GM18499 (cell line): ENCODE data around the gene WNT7B.

Source experiments
- ATAC-seq: cut with Tn5 transposase; IDR thresholded peaks from one replicate; pipeline ENCODE4 v1.9.1; 2021; ENCODE audit warnings: moderate number of reproducible peaks; ENCODE audit not compliant: insufficient read depth, unreplicated experiment

WNT7B gene

DNA sequence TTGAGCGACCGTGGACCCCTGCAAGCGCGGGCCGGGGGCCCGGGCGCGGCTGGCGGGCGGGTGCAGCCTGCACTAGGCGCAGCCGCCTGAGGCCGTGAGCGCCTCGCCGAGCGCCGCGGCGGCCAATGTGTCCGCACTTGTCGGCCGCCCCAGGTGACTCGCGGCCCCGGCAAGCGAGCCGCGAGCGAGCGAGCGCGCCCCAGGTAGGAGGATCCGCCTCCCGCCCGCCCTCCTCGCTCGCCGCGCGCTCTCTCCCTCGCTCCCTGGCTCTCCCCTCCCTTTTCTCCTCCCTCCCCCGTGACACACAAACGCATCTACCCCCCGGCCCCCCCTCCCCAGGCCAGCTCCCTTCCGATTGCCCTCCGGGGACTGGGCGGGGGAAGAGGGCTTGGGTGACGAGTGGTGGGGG is at the start of gene WNT7B:
Gene WNT7B (minus strand): TSS at position 160 of the 409 bp plus-strand sequence. CDS start 408 bp downstream, outside the sequence.
- no peak for ATAC-seq

DNA sequence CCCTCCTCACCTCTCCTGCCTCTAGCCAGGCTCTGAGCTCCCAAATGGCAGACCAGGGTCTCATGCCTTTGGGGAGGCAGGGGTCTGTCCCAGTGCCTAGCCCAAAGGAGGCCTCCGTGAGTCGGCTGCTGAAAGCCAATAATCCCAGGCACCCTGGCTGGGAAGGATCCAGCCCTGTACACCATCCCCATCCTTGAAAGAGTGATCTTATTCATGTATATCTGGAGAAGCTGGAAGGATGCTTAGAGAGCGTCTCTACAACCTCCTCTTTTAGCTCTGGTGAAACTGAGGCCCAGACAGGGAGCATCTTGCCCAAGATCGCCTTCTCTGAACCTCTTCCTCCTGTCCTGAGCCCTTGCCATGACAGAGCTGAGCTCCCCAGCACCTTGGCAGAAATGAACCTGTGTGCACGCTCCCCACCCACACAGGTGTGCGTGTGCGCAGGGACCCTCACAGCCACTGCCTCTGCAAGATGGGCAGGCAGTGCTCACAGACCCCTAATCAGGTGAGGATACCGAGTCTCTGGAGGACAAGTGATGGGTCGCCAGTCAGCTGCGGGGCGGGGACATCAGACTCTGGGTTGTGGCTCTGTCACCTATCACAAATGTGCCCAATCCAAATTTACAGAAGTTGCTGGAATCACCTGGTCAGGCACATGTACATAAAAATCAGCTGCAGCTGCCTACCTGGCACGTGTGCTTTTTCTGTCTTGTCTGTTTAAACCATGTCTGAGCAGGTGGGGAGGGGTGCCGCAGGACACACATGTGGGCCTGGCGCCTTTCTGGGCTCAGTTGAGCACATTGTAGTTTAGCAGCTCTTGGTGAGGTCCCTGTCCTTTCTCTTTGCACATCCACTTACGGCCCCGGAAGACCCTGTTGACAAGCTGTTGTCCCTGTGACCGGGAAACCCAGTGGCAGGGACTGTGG is 49.3 kb upstream of the WNT7B start:
- ATAC-seq, result no peak

DNA sequence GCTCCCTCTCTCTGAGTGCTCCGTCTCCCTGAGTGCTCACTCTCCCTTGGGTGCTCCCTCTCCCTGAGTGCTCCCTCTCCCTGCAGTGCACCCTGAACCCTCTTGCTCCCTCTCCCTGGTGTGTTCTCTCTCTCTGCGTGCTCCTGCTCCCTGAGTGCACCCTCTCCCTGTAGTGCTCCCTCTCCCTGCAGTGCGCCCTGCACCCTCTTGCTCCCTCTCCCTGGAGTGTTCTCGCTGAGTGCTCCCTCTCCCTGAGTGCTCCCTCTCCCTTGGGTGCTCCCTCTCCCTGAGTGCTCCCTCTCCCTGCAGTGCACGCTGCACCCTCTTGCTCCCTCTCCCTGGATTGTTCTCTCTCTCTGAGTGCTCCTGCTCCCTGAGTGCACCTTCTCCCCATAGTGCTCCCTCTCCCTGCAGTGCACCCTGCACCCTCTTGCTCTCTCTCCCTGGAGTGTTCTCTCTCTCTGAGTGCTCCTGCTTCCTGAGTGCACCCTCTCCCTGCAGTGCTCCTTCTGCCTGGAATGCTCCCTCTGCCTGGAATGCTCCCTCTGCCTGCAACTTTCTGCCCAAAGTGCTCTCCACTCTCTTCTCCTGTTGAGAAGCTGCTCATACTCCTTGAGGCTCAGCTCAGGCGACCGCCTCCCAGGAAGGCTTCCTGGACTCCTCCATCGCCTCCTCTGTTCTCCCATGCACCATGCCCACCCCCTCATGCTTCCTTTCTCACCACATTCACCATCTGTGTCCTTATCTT is 48.4 kb upstream of the WNT7B start:
- ATAC-seq, result no peak

DNA sequence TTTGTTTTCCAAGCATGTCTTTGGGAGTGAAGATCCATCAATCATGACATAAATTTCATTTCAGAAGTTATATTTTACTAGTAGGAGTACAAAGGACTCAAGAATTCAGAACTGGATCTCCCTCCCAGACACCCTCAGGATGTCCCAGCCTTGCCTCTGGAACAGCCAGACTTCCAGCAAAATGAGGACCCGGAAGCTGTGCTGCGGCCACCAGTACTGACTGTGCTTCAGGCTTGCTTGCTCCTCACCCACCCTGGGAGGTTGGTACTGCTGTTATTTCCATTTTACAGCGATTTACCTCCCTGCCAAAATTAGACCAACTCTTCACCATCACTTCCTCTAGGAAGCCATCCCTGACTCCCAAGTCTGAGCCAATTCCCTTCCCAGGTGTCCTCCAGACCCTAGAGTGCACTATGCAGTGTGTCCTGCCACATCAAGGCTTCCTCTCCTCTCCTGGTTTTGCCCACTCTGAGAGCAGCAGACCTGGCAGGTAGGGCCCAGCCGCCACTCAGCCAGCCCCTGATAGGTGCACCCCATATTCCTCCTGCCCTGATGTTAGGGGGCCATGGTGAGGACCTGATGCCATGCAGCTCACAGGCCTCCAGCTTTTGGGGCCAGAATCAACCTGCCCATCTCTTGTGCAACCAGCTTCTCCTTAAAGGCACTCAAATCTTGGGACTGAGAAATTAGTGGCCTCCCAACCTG is 47.3 kb upstream of the WNT7B start:
- ATAC-seq, result no peak

DNA sequence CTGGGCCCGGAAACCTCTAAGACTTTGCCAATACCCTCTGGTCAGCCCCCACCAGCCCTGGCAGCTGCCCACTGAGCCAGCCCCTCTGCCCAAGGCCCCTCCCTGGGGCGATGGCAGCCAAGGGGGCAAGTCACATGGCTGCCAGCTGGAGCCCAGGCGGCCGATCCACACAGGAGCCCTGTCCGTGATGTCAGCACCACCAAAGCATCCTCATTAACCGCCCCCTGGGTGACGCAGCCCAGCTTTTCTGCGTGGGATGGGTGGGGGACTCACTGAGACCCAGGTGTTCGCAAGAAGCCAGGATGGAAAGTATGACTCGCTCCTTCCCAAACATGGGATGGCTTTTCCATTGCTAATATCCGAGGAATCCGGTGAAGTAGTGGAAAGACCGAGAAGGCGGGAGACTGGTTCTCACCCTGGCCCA is 46.6 kb upstream of the WNT7B start:
- no peak for ATAC-seq

DNA sequence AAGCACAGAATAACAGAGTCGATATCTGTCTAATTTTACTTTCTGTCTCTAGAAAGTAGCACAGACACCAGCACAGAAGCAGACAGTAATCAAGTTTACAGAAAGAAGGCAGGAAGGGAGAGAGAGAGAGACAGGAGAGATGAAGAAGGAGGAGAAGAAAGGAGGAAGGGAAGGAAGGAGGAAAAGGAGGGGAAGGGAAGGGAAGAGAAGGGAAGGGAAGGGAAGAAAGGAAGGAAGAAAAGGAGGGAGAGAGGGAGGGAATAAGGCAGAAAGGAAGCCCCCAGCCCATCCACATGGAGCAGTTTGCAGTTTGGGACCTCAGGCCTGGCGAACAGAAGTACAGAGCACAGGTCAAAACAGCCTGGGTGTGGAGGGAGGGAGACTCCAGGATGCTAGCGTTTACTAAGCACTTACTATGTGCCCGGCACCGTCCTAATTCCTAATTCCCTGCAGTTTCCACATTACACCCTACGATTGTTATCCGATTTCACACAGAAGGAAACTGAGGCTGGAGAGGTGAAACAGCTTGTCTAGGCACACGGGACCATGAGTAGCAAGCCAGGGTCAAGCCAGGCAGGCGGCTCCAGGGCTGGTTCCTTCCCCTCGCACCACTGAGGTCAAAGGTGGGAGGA is 46.0 kb upstream of the WNT7B start:
- no peak for ATAC-seq

DNA sequence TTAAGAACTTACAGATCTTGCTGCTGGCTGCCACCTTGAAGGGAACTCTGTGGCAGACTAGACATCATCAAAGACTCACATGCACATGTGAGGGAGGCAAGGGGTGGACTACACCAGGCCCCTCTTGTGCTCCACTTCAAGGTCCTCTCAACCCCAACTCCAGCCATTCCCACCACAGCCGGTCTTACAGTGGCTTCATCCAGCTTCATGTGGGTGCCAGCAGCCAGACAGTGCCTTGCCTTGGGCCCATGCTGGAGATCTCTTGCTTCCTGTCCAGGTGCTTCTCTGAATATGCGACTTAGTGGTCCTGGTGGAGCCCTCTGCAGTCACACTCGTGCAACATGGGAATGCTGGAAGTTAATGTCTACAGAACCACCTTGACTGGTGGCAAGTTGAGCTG is 44.6 kb upstream of the WNT7B start:
- ATAC-seq, result no peak

DNA sequence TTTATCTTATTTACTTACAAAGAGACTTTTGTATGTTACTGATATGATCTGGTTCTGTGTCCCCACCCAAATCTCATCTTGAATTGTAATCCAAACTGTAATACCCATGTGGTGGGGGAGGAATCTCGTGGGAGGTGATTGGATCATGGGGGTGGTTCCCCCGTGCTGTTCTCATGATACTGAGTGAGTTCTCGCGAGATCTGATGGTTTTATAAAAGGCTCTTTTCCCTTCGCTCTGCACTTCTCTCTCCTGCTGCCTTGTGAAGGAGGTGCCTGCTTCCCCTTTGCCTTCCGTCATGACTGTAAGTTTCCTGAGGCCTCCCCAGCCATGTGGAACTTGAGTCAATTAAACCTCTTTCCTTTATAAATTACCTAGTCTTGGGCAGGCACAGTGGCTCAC is 42.4 kb upstream of the WNT7B start:
- no peak for ATAC-seq

DNA sequence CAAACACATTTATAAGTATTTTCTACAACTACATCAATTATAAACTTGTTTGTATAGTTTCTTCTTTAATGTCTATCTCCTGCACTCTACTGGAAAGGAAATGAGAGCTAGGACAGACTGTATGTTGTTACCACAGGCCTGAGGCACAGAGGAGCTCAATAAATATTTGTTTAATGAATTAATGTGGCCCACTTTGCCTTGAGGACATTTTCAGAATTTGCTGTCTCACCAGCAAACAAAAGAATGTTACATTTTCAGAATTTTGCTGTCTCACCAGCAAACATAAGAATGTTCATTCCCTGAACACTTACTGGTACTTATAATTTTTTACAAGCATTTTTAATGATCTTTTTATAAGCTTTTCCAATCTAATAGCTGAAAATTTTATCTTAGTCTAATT is 41.9 kb upstream of the WNT7B start:
- no peak for ATAC-seq

DNA sequence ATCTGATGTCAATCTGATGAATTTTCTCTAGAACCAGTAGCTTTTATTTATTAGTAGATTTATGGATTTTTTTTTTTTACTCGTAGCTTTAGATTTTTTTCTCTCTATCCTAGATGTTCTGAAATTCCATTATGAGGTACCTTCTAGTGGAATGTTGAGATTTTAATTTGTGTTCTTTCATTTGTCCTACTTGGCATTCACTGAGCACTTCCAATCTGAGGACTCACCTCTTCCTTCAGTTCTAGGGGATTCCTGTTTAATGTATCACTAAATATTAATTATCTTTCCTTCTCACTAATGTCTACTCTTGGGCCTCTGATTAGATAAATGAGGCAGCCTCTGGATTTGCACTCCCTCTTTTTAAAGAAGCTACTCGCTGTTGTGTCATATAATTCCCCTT is 40.2 kb upstream of the WNT7B start:
- ATAC-seq, result no peak

DNA sequence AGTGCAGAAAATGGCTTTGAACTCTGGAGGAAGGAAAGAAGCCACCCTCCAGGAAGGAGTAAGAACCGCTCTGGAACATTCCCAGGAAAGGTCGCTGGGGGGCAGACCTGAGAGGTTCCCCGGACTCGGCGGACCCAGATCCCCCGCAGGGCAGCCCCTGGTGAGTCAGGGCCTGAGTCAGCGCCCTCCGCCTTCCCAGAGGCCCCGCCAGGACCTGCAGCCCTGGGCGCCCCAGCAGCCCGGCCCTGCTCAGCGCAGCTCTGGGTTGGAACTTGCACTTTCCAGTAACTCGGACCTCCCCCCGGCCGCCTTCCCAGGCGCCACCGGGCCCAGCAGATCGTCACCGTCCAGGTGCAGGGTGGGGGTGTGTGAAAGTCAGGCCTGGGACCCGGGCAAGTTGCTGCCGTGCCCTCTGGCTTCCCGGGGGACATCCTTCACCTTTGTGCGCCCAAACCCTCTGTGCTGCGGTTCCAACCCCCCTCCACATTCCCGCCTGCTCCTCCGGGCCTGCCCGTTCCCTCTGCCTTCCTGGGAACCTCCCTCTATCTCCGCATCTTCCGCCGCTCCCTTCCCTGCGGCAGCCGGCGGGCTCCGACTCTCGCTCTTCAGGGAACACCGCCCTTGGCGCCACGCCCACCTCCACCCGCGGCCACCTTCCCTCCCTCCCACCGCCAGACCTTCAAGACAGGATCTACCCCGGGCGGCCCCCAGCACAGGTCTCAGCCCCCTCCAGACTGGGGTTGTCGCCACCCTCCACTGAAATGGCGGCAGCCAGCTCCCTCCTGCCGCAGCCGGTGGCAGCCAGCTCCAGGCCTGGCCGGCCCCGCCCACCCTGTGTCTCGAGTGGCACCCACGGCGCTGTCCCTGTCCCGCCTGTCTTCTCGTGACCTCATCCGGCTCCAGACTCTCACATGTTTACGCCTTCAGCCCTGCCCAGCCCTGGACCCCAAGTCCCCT is 36.8 kb upstream of the WNT7B start:
- ATAC-seq, result no peak

DNA sequence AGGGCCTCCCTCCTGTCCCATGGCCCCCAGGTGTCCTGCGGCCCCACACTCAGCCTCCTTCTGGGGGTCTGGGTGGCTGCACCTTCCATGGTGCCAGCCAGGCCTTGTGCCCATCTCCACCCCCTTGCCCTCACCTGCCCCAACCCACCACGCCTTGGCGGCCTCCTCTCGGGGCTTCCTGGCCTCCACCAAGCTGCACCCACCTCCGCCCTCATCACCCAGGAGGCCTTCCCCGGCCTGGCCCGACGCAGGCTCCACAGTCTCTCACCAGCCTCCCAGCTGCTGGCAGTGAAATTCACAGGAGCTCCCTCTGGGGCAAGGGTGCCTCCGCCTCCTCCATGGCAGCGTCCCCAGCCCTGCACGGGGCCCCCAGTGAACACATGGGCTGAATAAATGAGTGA is 35.9 kb upstream of the WNT7B start:
- ATAC-seq, result no peak

DNA sequence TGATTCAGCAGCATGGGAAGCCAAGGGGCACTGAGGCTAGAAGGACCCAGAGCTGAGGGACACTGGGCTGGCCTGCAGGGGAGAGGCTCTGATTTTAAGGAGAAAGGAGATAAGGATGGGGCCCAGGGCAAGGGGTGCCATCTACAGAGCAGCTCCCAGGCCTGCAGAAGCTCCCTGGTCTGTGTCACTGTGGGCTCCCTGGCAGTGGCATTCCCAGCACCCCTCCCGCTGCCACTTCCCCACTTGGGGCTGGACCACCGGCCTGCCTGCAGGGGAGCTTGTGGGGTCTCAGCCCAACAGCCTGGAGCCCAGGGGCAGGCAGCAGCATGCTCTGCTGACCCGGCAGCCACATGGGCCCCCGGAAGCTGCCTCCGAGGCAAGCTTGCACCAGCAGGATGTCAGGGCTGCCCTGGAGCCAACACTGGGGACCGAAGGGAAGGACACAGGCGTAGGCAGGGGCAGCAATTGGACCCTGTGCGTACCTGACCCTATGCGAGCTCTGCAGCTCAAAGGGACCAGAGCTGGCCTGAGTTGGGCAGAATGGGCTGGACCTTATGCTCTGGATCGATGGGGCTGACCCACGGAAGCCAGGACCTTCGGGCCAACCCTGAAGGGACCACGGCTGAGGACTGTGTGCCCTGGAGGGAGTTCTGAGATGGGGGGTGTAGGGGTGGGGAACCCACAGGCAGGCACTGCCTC is 35.4 kb upstream of the WNT7B start:
- no peak for ATAC-seq

DNA sequence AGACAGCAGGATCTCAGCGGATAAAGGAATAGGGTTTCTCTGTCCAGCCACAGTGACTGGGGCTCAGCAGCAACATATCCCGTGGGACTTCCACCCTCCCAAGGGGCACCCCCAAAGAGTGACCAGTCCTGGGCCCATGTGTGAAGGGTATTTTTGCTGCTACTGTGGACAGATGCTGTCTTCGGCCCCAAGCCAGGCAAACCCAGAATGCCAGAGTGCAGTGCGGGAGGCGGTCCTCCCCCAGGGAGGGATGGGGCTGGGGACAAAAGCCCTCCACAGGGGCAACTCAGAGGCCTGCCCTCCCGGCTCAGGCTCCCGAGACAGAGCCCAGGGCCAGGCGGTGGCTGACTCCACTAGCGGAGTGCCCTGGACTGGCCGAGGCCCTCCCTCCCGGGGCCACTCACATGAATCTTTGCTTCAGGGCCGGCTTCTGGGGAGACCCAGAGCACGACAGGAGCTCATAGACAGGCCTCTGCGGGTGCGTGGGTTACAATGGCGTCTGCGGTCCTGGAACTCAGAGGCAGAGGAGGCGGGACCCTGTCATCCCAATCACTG is 34.7 kb upstream of the WNT7B start:
- no peak for ATAC-seq

DNA sequence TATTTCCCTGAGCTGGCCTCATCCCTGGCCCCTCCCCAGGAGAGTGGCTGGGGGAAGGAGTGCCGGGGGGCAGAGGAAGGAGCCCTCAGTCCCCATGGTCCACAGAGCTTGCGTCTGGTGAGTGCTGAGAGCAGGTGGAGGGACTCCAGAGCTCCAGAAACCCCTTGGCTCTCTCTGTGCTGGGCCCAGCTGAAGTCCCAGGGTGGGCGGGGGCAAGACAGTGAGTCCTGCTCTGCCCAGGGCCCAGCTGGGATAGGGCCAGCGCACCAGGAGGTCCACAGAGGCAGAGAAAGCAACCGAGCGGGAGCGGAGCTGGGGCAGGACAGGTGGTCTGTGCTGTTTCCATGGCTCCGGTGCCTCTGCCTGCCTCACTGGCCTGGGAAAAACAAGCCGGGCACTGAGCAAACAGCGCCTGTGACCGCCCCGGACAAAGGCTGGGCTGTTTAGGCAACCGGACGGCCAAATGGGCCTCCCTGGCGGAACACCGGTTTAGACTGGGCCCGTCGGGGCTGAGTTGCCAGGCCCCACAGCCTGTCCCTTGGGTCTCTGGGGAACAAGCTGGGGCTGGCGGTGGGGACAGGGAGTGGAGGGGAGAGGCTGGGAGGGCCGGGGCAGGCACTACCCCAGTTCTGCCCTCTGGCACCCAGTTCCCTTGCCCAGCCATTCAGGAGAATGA is 34.1 kb upstream of the WNT7B start:
- ATAC-seq, result no peak

DNA sequence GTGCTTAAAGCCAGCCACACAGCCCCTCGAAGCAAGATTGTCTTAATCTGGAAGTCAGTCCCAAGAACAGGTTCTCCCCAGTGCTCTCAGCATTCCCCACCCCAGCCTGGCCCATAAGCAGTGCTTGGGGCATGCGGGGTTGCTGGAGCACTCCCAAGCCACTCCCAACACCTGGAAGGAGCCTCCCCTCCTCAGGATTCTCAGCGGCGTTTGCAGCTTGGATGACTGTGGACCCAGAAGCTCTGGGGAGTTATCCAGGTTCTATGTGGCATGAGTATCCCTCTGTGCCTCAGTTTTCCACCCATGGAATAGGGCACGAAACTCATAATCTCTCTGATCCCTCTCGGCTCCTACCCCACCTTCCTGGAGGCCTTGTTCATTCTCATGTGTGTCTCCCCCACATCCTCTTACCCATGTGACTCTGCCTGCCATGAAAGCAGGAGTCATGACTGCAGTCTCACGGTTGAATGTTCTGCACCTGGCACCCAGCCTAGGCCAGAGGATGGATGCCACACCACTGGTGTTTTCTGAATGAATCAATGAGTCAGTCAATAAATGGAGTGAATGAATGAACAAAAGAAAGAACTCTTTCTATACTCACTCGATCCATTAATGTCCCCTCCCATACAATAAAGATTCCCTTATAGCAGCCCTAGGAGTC is 33.4 kb upstream of the WNT7B start:
- ATAC-seq, result no peak

DNA sequence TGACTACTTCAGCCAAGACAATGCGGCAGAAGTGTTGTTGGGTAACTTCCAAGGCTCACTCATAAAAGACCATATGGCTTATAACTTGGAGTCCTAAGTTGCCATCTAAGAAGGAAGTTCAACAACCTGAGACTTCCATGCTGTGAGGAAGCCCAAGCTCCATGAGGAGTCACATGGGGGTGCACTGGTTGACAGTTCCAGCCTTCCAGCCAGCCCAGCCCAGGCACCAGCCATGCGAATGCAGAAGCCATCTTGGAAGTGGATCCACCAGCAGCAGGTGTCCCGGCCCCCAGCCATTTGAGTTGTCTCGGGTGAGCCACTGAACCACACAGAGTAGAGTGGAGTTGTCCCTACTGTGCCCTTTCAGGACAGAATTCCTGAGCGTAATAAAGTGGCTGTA is 32.8 kb upstream of the WNT7B start:
- ATAC-seq, result no peak
